Measurements from ENCODE around the gene LRRD1.

DNA sequence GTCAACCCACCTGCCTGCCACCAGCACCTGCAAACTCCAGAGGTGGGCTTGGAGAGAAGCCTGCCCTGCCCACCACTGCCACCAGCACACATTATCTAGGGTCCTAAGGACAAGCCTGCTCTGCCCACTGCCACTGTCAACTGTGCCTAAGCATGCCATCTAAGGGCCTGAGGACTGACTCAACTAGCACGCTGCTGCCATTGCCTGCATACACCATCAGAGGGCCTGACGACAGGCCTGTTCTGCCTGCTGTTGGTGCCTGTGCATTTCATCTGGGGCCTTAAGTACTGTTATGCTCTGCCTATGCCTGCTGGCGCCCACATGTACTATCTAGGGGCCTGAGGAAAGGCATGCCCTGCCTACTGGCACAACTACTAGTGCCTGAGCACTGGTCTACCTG lies 27.0 kb upstream of the LRRD1 start:
- TF ChIP-seq, protein P1, sequence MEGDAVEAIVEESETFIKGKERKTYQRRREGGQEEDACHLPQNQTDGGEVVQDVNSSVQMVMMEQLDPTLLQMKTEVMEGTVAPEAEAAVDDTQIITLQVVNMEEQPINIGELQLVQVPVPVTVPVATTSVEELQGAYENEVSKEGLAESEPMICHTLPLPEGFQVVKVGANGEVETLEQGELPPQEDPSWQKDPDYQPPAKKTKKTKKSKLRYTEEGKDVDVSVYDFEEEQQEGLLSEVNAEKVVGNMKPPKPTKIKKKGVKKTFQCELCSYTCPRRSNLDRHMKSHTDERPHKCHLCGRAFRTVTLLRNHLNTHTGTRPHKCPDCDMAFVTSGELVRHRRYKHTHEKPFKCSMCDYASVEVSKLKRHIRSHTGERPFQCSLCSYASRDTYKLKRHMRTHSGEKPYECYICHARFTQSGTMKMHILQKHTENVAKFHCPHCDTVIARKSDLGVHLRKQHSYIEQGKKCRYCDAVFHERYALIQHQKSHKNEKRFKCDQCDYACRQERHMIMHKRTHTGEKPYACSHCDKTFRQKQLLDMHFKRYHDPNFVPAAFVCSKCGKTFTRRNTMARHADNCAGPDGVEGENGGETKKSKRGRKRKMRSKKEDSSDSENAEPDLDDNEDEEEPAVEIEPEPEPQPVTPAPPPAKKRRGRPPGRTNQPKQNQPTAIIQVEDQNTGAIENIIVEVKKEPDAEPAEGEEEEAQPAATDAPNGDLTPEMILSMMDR (IDR thresholded peaks at IDR 0.05; ENCODE audit: insufficient read depth, low read length, poor library complexity, severe bottlenecking): no peak
- TF ChIP-seq EZH2phosphoT487 (conservative IDR thresholded peaks at IDR 0.05; ENCODE audit: low read length): no peak

Measured in SU-DHL-6 (cell line).